Measurements from ENCODE around the gene GZF1.

GZF1 gene

DNA sequence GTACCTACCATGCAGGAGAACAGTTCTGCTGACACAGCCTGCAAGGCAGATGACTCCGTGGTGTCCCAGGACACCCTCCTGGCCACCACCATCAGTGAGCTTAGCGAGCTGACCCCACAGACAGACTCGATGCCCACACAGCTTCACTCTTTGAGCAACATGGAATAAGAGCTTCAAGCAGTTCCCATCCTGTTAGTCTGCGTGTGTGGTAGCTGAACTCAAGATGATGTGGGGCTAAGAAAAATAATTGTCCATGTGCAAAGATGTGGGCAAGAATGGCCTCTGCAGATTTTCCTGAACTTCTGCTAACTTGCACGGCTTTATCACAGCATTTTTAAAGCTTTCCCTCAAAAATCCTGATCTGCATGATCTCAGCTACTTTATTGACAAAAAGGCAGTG lies 8.3 kb downstream of the GZF1 start:
- DNase-seq, result no peak

- no peak for DNase-seq
Observed at GRCh38 chr20:23370873-23371272, 8.9 kb downstream of the GZF1 start.

- DNase-seq, result no peak
Observed at GRCh38 chr20:23371496-23371895, 9.5 kb downstream of the GZF1 start.

DNA sequence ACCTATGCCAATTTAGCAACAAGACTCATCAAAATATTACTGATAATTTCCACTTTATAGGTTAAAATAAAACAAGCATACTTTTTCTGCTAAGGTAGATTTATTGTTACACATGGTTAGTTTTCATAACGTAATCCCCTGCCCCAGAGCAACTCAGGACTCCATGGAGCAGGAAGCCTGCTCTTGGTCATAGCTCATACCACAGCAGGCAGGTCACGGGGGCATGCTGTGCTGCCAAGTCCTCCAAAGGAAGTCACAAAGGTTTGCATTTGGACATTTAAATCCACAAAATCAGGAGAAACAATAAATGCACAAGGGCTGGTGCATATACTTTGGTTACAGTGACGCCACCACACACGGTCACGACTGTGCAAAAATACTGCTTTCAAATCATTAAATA lies 12.5 kb downstream of the GZF1 start:
- DNase-seq, result no peak

GRCh38 chr20:23375827-23376226 lies 13.8 kb downstream of the GZF1 start:
- DNase-seq, result no peak

- DNase-seq, result no peak
Observed at GRCh38 chr20:23379772-23380171, 17.8 kb downstream of the GZF1 start.

DNA sequence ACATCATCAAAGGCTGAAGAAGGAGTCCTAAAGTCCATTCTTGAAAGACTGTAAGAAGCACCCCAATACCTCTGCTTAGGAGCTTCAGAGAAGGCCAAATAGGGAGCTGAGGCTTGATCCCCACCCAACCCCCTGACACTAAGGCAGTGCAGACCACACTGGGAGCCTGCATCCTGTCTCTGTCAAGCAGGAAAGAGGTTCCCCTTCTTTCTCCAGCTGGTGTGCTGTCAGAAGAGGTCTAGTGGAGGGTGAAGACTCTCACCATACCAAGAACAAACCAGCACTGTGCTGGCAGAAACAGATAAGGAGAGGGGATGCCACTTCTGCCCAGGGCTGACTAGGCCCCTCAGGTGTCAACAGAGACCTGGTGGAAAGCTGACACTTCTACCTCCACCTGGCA lies 19.9 kb downstream of the GZF1 start:
- DNase-seq, result no peak

- no peak for DNase-seq
Observed at GRCh38 chr20:23386304-23387117, 24.5 kb downstream of the GZF1 start.

GRCh38 chr20:23387118-23387443 lies 25.1 kb downstream of the GZF1 start:
- DNase-seq, result no peak

- no peak for DNase-seq
Observed at GRCh38 chr20:23390091-23390774, 28.3 kb downstream of the GZF1 start.

GRCh38 chr20:23391707-23392310 lies 29.8 kb downstream of the GZF1 start:
- no peak for DNase-seq

GRCh38 chr20:23393996-23394775 lies 32.2 kb downstream of the GZF1 start:
- DNase-seq, result no peak

GRCh38 chr20:23396950-23397627 lies 35.1 kb downstream of the GZF1 start:
- no peak for DNase-seq

- DNase-seq, result no peak
Observed at GRCh38 chr20:23397961-23398360, 36.0 kb downstream of the GZF1 start.

GRCh38 chr20:23399568-23400241 lies 37.7 kb downstream of the GZF1 start:
- DNase-seq, result no peak

DNA sequence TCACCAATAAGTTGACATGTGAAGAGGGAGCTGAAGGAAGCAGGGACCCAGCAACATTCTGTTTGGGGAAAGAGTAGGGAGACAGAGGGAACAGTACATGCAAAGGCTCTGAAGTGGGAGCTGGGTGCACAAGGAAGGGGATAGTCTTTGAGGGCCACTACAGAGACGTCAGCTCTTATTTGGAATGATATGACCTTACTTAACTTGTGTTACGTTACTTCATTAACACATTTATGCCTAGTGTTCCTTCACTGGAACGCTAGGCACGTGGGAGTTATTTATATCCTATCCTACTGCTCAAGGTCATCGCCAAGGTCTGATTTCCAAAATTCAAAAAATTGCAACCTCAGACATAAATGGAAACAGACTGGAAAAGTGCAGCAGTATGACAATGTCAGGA lies 39.1 kb downstream of the GZF1 start:
- no peak for DNase-seq

GRCh38 chr20:23403751-23404150 lies 41.8 kb downstream of the GZF1 start:
- DNase-seq, result no peak

DNA sequence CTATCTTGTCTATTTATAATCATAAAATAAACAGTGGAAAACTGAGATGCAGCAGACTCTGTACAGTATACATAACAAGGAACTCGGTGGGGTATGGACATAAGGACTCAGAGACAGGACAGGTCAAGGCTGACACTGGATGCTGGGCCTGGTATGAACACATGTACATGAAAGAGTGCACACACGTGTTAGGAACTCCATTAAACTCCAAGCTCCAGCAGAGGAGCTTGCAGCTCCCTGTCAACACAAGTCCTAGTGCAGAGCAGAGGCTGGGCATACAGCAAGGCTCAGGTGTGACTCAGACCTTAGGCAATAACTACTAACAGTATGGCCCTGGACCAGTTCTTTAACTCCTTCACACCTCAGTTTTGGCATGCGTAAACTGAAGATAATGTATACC lies 42.2 kb downstream of the GZF1 start:
- no peak for DNase-seq

DNA sequence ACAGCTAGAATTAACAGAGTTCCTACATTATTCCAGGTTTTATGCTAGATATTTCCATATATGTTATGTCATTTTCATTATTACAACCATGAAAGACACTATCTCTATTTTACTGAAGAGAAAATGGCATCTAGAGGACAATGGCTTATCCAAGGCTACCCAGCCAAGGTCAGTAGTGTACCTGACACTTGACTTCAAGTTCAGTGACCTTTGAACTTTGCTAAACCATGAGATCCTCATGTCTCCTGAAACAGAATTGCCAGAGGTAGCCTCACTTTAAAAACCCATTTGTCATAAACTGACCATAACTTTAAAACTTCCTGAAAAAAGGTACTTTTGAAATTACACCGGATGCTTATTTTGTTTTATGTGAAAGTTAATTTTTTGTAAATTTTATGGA lies 44.9 kb downstream of the GZF1 start:
- no peak for DNase-seq

- no peak for DNase-seq
Observed at GRCh38 chr20:23407781-23408464, 45.9 kb downstream of the GZF1 start.

DNA sequence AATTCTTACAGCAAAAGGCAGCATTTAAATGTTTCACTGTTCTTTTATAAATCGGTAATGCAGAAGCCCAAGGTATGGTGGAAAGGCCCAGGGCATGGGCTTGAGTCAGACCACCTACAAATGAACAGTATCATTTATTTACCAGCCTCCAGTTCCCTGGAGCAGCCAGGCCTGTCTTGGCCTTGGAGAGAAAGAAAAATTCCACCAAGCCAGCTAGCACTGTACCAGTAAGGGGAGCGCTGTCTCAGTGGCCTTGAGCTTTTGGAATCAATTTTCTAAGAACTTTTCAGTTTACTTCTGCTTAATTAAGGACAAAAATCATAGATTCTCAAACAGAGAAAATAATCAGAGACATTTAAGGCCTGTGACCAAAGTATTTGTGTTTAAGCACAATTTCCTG lies 47.0 kb downstream of the GZF1 start:
- no peak for DNase-seq

DNA sequence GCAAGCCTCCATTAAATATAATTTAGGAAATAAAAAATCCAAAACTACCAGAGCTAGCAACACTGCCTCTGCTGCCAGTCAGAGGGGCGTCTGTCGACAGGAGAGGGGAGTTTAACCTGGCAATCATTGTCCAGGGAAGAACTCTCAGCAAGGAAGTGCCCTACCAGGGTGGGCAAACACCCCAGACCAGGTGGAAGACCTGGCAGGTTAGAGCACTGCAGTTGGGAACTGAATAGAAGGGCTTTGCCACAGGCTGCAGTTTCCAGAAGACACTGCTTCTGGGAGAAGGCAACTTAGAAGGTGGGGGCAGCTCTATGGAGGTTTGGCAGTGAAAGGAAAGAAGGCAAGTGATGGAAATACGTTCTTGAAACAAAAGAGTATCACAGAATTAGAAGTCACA lies 47.8 kb downstream of the GZF1 start:
- DNase-seq, result no peak

All from SHP77 treated with DMSO at 0.1 percent for 48 hours (cell line).